Measurements from ENCODE around the gene ST6GALNAC6. TPM values are rescaled to one million over a fixed set of nuclear protein-coding genes. Genes with fewer than 3 reads are reported as not detected.

ST6GALNAC6 gene
- total and polyA plus RNA-seq, 11 donors, result 28.4 to 75.9 (median 43.2) TPM

GRCh38 chr9:127896395-127897192 is 2.8 kb downstream of the ST6GALNAC6 start:
- WGBS, 4 donors, result 58 to 75% (median 69%) methylated on average over 14 to 16 of the region's 16 CpGs
- no peaks in the 10 kb centered on the region for H3K27me3 ChIP-seq
- H3K9me3 ChIP-seq, result peaks cover 0 to 14% (median 8%) of the 10 kb centered on the region in 12 donors
- H3K4me3 ChIP-seq, result peak overlapping the region in 10 of 12 donors; percentile 25 to 98 (median 96)
- intact Hi-C loops (cut with DNase I), result no loop called here
- no peak for TF ChIP-seq POLR2A (IDR thresholded peaks at IDR 0.05)
- no peak for TF ChIP-seq CTCF (IDR thresholded peaks at IDR 0.05)
- H3K36me3 ChIP-seq, result peaks cover 0 to 48% (median 46%) of the 10 kb centered on the region in 9 donors
- DNase-seq (peak in 1 of 5 donors; percentile 45), ATAC-seq (no peak)
- H3K27ac ChIP-seq, result peak overlapping the region; percentile 84 to 97 (median 93)
- peaks cover 0 to 40% (median 31%) of the 10 kb centered on the region in 12 donors for H3K4me1 ChIP-seq

GRCh38 chr9:127895811-127896210 is 3.6 kb downstream of the ST6GALNAC6 start:
- intact Hi-C loops (cut with DNase I), result no loop called here
- WGBS, 4 donors, result 96 to 97% (median 97%) methylated on average over 8 of the region's 8 CpGs
- H3K4me1 ChIP-seq, result peaks cover 0 to 40% (median 31%) of the 10 kb centered on the region in 12 donors
- no peak overlapping the region for H3K27ac ChIP-seq
- peaks cover 0 to 53% (median 51%) of the 10 kb centered on the region in 9 donors for H3K36me3 ChIP-seq
- TF ChIP-seq CTCF (IDR thresholded peaks at IDR 0.05) (no peak), POLR2A (IDR thresholded peaks at IDR 0.05) (no peak)
- H3K4me3 ChIP-seq, result no peak overlapping the region
- no peaks in the 10 kb centered on the region for H3K27me3 ChIP-seq
- peaks cover 0 to 14% (median 8%) of the 10 kb centered on the region in 12 donors for H3K9me3 ChIP-seq
- DNase-seq (peak in 1 of 5 donors; percentile 18), ATAC-seq (no peak)

- no peak for ATAC-seq
- WGBS, 4 donors, result 95 to 99% (median 98%) methylated on average over 4 of the region's 4 CpGs
- Histone ChIP-seq H3K4me3 (no peak overlapping the region), H3K4me1 (peaks cover 0 to 26% (median 21%) of the 10 kb centered on the region in 12 donors), H3K9me3 (peaks cover 0 to 14% (median 8%) of the 10 kb centered on the region in 12 donors), H3K36me3 (peaks cover 0 to 77% (median 71%) of the 10 kb centered on the region in 9 donors), H3K27ac (no peak overlapping the region), H3K27me3 (no peaks in the 10 kb centered on the region)
- no peak for DNase-seq
- intact Hi-C loops (cut with DNase I), result no loop called here
- TF ChIP-seq POLR2A (IDR thresholded peaks at IDR 0.05) (no peak), CTCF (IDR thresholded peaks at IDR 0.05) (no peak)
Measured at GRCh38 chr9:127893392-127893791, 6.0 kb downstream of the ST6GALNAC6 start.

- Histone ChIP-seq H3K27me3 (no peaks in the 10 kb centered on the region), H3K9me3 (peaks cover 0 to 14% (median 8%) of the 10 kb centered on the region in 12 donors), H3K36me3 (peaks cover 0 to 82% (median 77%) of the 10 kb centered on the region in 9 donors), H3K4me3 (no peak overlapping the region), H3K4me1 (peaks cover 0 to 21% (median 17%) of the 10 kb centered on the region in 12 donors), H3K27ac (no peak overlapping the region)
- DNase-seq (no peak), ATAC-seq (no peak)
- no peak for TF ChIP-seq POLR2A (IDR thresholded peaks at IDR 0.05)
- no peak for TF ChIP-seq CTCF (IDR thresholded peaks at IDR 0.05)
- intact Hi-C loops (cut with DNase I), result no loop called here
- 87 to 97% (median 95%) methylated on average over 6 of the region's 6 CpGs for WGBS, 4 donors
Measured at GRCh38 chr9:127892831-127893230, 6.6 kb downstream of the ST6GALNAC6 start.

Data from heart left ventricle (tissue), 16 donors.